Nephron progenitor cell (in vitro differentiated cells): ENCODE measurements around the gene FBLN5.

Source experiments
- DNase-seq: peaks from one replicate; pipeline ENCODE4 v3.0.0; 2021
- H3K27ac Mint-ChIP-seq: 2 replicates; pipeline ENCODE4 v1.8.0; 2021; ENCODE audit warnings: mild to moderate bottlenecking, moderate library complexity, mixed read lengths
- H3K27me3 Mint-ChIP-seq: 2 replicates; pipeline ENCODE4 v1.8.0; 2021; ENCODE audit warnings: mild to moderate bottlenecking, low read depth, mixed read lengths; ENCODE audit not compliant: poor library complexity
- H3K36me3 Mint-ChIP-seq: 2 replicates; pipeline ENCODE4 v1.8.0; 2021; ENCODE audit warnings: low read depth, mixed read lengths
- H3K4me1 Mint-ChIP-seq: 2 replicates; pipeline ENCODE4 v1.8.0; 2021; ENCODE audit warnings: mixed read lengths
- H3K4me3 Mint-ChIP-seq: 2 replicates; pipeline ENCODE4 v1.8.0; 2021; ENCODE audit warnings: mild to moderate bottlenecking, moderate library complexity, mixed read lengths
- H3K9me3 Mint-ChIP-seq: 2 replicates; pipeline ENCODE4 v1.8.0; 2021; ENCODE audit warnings: mild to moderate bottlenecking, moderate library complexity, mixed read lengths
- TF ChIP-seq, protein P1 (sequence below): fragments of 200-600 bp; sonication (generic); IDR thresholded peaks from 2 replicates; pipeline ENCODE4 v1.5.0; 2021; ENCODE audit warnings: antibody characterized with exemption

Gene FBLN5

GRCh38 chr14:91920526-91920925 is 27.0 kb downstream of the FBLN5 start:
- Mint-ChIP-seq H3K27me3 (peaks cover 13% of the 10 kb centered on the region), H3K36me3 (no peaks in the 10 kb centered on the region), H3K27ac (no peak overlapping the region), H3K4me1 (peaks cover 12% of the 10 kb centered on the region), H3K4me3 (no peak overlapping the region), H3K9me3 (peaks cover 3% of the 10 kb centered on the region)
- TF ChIP-seq, protein P1, sequence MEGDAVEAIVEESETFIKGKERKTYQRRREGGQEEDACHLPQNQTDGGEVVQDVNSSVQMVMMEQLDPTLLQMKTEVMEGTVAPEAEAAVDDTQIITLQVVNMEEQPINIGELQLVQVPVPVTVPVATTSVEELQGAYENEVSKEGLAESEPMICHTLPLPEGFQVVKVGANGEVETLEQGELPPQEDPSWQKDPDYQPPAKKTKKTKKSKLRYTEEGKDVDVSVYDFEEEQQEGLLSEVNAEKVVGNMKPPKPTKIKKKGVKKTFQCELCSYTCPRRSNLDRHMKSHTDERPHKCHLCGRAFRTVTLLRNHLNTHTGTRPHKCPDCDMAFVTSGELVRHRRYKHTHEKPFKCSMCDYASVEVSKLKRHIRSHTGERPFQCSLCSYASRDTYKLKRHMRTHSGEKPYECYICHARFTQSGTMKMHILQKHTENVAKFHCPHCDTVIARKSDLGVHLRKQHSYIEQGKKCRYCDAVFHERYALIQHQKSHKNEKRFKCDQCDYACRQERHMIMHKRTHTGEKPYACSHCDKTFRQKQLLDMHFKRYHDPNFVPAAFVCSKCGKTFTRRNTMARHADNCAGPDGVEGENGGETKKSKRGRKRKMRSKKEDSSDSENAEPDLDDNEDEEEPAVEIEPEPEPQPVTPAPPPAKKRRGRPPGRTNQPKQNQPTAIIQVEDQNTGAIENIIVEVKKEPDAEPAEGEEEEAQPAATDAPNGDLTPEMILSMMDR: no peak
- DNase-seq: no peak

DNA sequence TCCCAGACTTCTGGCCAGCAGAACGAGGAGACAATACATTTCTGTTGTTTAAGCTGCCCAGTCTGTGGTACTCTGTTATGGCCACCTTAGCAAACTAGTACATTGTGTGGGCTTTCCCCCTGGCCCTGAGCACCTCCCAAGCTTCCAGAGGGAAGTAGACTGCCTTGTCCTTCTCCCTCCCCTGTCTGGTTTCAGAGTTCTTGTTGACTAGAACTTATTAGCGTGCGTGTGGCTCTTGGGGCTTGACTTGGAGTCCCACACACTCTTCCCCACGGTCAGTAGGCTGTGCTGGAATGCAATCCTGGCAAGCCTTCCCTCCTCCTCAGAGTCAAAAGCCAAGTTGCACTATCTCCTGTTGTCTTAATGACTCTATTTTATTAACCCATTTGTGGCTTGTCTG is 27.7 kb downstream of the FBLN5 start:
- DNase-seq: no peak
- H3K27ac Mint-ChIP-seq: no peak overlapping the region

GRCh38 chr14:91918186-91918883 is 29.2 kb downstream of the FBLN5 start:
- Mint-ChIP-seq H3K27me3 (peaks cover 10% of the 10 kb centered on the region), H3K9me3 (peaks cover 9% of the 10 kb centered on the region), H3K4me1 (peaks cover 9% of the 10 kb centered on the region), H3K4me3 (no peak overlapping the region), H3K27ac (no peak overlapping the region), H3K36me3 (no peaks in the 10 kb centered on the region)
- no peak for DNase-seq
- TF ChIP-seq, protein P1: no peak

More for the DNA sequence above, 27.7 kb downstream of the FBLN5 start:
- Mint-ChIP-seq H3K4me3 (no peak overlapping the region), H3K4me1 (peaks cover 10% of the 10 kb centered on the region), H3K9me3 (peaks cover 4% of the 10 kb centered on the region), H3K36me3 (no peaks in the 10 kb centered on the region), H3K27me3 (peaks cover 13% of the 10 kb centered on the region)
- TF ChIP-seq, protein P1: no peak

DNA sequence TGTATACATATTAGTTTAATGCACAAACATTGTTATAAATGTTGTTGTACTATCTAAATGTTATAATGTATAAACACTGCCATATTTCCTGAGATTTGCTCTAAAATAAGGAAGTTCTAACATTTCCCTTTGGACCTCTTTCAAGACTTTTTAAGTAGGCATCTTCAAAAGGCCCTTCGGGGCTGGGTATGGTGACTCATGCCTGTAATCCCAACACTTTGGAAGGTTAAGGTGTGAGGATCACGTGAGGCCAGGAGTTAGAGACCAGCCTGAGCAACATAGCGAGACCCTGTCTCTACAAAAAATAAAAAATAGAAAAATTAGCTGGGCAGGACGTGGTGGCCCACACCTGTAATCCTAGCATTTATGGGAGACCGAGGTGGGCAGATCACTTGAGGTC is 35.5 kb downstream of the FBLN5 start:
- H3K4me1 Mint-ChIP-seq: peaks cover 7% of the 10 kb centered on the region
- no peak for DNase-seq
- H3K4me3 Mint-ChIP-seq: no peak overlapping the region
- no peaks in the 10 kb centered on the region for H3K27me3 Mint-ChIP-seq
- TF ChIP-seq, protein P1: no peak
- peaks cover 9% of the 10 kb centered on the region for H3K9me3 Mint-ChIP-seq
- H3K36me3 Mint-ChIP-seq: no peaks in the 10 kb centered on the region
- H3K27ac Mint-ChIP-seq: no peak overlapping the region

GRCh38 chr14:91911474-91912032 is 35.9 kb downstream of the FBLN5 start:
- Mint-ChIP-seq H3K27ac (no peak overlapping the region), H3K27me3 (no peaks in the 10 kb centered on the region), H3K9me3 (peaks cover 9% of the 10 kb centered on the region), H3K4me3 (no peak overlapping the region), H3K4me1 (peaks cover 7% of the 10 kb centered on the region), H3K36me3 (no peaks in the 10 kb centered on the region)
- DNase-seq: peak; percentile 14
- TF ChIP-seq, protein P1: peak; percentile 51

DNA sequence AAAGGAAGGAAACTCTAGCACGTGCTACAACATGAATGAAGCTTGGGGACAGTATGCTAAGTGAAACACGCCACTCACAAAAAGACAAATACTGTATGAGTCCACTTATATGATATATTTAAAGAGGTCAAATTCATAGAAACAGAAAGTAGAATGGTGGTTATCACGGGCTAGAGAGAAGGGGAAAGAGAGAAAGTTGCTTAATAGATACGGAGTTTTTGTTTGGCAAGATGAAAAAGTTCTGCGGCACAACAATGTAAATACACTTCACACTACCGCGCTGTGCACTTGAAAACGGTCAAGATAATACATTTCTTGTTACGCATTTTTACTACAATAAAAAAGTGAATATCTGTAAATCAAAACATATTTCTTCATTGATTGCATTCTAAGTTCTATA is 37.3 kb downstream of the FBLN5 start:
- peaks cover 4% of the 10 kb centered on the region for H3K9me3 Mint-ChIP-seq
- no peak overlapping the region for H3K4me3 Mint-ChIP-seq
- DNase-seq: no peak
- TF ChIP-seq, protein P1: no peak
- no peaks in the 10 kb centered on the region for H3K27me3 Mint-ChIP-seq
- no peaks in the 10 kb centered on the region for H3K36me3 Mint-ChIP-seq
- peaks cover 7% of the 10 kb centered on the region for H3K4me1 Mint-ChIP-seq
- no peak overlapping the region for H3K27ac Mint-ChIP-seq
